Dermis blood vessel endothelial cell (primary cell): Measurements from ENCODE around the gene PPFIBP1. TPM values are rescaled to one million over a fixed set of nuclear protein-coding genes. Genes with fewer than 3 reads are reported as not detected.

ENCODE experiments used
- DNase-seq: peaks from one replicate; pipeline ENCODE4 v3.0.0; 2010
- total RNA-seq: library from RNA; depleted of rRNA; stranded (reverse); fragments of >200 nt; gene quantifications from 2 replicates; pipeline ENCODE4 v1.2.3, GENCODE V29; 2014

Gene PPFIBP1
- total RNA-seq, 1 donor from 2014 or later, result 354 TPM

DNA sequence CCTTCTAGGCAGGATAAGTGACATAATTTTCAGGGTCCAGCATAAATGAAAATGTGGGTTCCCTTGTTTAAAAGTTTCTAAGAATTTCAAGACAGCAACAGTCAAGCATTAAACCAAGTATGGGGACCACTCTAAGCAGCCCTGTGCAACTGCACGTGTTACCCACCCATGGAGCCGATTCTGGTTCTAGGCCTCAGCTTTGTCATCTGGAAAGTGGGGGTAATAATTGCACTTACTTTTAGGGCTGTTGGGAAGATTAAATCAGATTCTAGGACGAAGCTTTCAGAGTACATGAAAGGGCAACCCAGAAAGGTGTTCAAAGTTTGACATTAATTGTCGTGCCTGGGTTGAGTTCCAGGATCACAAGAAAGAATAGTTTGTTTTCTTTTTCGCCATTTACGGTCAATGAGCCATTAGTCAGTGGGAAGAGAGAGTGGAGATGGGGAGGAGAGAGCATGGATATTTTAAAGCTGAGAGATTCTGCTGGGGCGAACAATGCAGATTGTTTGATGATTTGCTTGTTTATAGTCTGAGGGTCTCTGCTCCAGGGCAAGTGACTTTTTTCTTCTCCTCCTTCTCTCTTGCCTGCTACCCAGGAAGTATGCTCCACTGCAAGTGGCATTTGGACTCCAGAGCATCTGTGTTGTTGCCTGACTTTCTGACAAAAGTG is 10.7 kb upstream of the PPFIBP1 start:
- no peak for DNase-seq

- DNase-seq, result no peak
Measured at GRCh38 chr12:27515671-27516070, 8.3 kb upstream of the PPFIBP1 start.

DNA sequence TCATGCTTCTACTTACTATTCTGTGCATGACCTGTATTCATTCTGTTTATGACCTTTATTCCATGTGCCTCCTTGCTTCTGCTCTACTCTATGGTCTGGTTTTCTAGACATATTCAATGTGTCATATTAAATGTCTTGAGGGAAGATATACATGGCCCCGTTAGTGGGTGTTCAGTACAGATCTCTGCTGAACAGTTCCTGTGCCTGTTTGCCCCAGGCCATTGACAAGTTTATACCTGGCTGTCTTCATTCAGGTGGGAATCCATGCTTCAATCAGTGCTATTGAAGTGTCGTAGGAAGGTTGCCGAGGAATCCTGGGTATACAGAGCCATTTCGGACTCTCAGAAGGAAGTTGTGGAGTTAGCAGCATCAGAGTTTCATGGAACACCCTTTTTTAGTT is 7.4 kb upstream of the PPFIBP1 start:
- no peak for DNase-seq

DNA sequence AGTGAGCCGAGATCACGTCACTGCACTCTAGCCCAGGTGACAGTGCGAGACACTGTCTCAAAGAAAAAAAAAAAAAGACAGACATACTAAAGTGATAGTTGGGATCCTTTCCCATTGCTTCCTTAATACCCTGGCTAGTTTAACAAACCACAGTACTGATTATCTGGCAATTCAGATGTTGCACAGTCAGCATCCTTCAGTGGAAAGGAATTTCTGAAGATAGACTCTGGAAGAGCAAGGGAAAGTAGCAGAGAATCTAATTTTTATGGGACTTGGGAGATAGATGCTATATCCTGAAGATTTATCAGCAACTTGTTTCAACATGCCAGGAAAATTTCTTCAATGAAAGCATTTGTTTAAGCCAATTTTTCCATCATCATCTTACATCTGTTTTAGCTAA is 6.5 kb upstream of the PPFIBP1 start:
- no peak for DNase-seq

GRCh38 chr12:27517961-27518665 is 5.9 kb upstream of the PPFIBP1 start:
- no peak for DNase-seq

DNA sequence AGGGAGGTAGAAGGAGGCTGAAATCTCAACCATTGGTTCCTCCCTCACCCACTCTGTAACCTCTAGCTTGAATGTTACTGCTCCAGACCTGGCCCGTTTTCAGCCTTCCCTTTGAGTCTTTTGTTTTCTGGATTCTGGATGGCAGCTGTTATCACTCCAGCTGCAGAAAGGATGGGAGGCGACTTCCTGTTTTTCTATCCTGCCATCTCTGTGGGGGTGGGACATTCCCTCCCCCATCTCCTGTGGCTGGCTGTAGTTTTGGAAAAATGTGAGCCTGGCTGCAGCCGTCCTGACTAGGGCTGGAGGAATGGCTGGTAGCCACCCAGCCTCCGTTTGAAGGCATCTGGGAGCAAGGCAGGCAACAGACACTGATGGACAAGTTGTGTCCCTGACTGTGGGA is 2.9 kb upstream of the PPFIBP1 start:
- DNase-seq, result peak; percentile 21

DNA sequence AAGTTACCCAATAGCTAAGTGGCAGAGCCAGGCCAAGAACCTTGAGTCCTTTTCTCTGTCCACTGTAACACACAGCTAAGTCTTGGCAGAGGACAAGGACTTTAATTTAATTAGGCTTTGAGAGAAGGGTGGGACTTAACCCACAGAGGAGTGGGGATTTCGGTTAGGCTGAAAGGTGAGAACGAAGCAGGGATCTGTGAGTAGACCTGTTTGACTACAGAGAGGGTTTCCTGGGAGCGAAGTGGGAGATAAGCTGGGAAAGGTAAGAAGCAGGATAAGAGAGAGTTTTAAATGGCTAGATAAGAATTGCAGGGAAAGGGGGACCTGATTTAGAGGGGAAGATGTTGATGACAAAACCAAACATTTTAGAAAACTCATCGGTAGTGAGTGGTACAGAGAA is 2.0 kb upstream of the PPFIBP1 start:
- no peak for DNase-seq

DNA sequence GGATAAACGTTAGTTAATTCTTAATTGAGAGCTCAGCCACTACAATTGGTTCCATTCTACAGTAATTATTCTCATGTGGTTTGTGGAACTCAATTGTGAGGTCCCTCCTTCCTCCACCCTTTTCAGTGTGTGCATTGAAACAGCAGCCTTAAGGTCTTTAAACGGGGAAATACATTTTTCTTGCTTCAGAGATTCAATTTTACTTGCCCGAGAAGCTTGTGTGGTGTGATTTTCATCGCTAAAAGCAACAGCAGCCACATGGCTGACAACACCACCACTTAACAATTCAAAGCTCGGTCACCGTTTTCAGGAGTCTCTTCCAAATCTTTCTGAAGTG is 733 bp upstream of the PPFIBP1 start:
- no peak for DNase-seq

DNA sequence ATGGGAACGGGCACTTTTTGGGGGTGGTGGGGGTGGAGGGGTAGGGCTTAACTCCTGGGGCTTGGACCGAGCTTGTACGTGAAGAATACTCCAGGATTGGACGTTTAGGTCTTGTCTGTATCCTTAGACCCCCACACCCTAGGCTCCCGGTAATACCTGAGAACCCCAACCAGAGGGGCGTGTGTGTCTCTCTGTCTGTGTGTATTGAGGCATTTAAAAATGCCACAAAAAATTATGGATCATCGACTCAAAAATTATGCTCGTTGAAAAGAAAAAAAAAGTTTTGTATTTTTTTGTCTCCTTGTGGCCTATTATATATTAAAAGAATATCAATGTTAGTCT is 459 bp downstream of the PPFIBP1 start:
- no peak for DNase-seq

- peak; percentile 95 for DNase-seq
Measured at GRCh38 chr12:27524839-27525753, 1.1 kb downstream of the PPFIBP1 start.

- no peak for DNase-seq
Measured at GRCh38 chr12:27527512-27527911, 3.5 kb downstream of the PPFIBP1 start.

DNA sequence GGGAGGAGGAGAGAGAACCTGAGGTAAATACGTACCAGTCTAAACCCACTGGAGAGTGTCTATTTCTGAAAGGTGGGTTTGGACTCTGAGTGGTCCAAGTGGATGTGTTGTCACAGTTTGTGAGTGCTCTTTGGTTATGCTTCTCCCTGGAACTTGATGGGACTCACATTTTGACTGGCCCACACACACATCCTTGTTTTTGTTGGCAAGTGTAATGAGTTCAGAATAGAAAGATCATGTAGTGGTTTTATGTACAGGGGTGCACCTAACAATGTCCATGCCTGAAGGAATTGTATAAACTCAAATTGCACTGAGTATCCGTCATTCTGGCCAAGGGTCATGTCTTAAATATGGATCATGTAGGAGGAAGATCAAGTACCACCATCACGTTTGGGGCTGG is 4.8 kb downstream of the PPFIBP1 start:
- no peak for DNase-seq

GRCh38 chr12:27530157-27530922 is 6.3 kb downstream of the PPFIBP1 start:
- no peak for DNase-seq

- peak; percentile 50 for DNase-seq
Measured at GRCh38 chr12:27531896-27532295, 7.9 kb downstream of the PPFIBP1 start.

- DNase-seq, result no peak
Measured at GRCh38 chr12:27534060-27534764, 10.2 kb downstream of the PPFIBP1 start.

GRCh38 chr12:27534765-27535161 is 10.8 kb downstream of the PPFIBP1 start:
- no peak for DNase-seq

- no peak for DNase-seq
Measured at GRCh38 chr12:27535318-27535717, 11.3 kb downstream of the PPFIBP1 start.

DNA sequence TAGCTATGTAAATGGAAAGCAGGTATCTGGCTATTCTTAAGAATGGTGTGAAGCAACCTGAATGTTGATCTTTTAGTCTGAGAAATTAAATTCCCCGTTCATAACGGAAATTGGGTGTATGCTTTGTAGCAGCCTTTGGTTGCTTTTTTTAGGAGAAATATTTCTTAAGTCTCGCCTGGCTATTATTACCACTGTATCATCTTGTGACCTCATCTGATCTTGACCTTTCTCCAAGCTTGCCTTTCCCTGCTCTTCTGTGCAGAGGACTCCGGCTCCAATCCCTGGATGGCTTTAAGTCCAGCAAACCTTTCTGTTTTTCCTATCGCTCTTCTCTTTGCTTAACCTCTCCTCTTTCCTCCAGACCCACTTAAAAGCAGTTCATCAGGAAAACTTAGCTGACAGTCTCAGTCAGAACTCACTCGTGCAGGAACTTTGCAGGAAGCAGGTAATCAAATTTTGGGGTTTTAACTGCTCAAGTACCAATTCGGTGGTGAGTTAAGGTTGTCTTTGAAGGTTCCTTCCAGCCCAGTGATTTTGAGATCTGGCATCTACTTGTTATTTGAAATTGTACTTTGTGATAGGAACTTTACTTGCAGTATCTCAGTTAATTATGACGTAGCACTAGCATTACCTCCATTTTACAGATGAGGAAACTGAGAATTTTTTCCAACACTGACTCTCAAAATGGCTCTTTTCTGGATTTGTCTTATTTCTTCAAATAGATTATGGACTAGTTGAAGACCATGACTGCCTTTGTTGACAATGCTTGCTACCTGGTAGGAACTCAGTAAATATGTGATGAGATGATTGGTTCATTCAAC is 14.1 kb downstream of the PPFIBP1 start:
- no peak for DNase-seq

GRCh38 chr12:27539191-27539631 is 15.2 kb downstream of the PPFIBP1 start:
- no peak for DNase-seq

DNA sequence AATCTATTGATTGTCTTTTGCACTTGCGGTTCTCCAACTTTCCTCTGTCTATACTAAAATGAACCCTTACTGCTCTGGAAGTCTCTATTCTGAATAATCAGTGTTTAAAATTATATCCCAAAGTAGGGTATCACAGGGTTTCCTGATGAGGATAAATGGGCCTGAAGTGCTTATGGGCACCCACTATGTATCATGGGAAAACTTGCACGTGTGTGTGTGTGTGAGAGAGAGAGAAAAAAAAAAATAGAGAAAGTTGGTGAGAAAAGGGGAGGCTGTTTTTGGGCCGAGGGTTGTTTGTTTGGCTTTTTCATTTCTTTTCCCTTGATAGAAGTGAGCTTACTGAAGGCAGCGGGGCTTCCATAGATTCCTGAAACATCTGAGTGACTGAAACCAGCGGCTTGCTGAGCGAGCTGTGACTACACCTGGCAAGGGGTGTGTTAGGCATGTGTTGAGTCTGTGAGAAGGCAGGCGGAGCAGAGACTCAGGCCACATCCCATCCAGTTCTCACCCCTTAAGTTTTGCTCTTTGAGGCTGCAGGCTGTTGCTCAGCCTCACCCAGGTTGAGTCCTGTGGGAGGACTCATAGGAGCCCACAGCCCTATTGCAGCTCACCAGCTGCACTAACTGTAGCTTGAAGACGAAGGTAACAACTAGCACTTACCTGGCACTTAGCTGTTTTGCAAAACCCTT is 17.2 kb downstream of the PPFIBP1 start:
- DNase-seq, result no peak

GRCh38 chr12:27542628-27543027 is 18.6 kb downstream of the PPFIBP1 start:
- peak; percentile 43 for DNase-seq
